ENCODE measurements around the gene KHDC1. TPM values are rescaled to one million over a fixed set of nuclear protein-coding genes. Genes with fewer than 3 reads are reported as not detected.

The KHDC1 gene
- total RNA-seq, 4 donors from 2014 or later = 1.3 to 2.5 (median 1.8) TPM; not detected in 1

GRCh38 chr6:73250016-73250415, 13.0 kb downstream of the KHDC1 start:
- intact Hi-C loops (cut with DNase I) = no loop called here
- H3K27me3 ChIP-seq = no peaks in the 10 kb centered on the region
- no peak overlapping the region for H3K4me3 ChIP-seq
- H3K4me1 ChIP-seq = no peaks in the 10 kb centered on the region
- H3K27ac ChIP-seq (replicated peaks in 1 of 4) = no peak overlapping the region
- no peak for DNase-seq (ENCODE audit: extremely low spot score)
- H3K36me3 ChIP-seq = no peaks in the 10 kb centered on the region
- TF ChIP-seq, protein P1, sequence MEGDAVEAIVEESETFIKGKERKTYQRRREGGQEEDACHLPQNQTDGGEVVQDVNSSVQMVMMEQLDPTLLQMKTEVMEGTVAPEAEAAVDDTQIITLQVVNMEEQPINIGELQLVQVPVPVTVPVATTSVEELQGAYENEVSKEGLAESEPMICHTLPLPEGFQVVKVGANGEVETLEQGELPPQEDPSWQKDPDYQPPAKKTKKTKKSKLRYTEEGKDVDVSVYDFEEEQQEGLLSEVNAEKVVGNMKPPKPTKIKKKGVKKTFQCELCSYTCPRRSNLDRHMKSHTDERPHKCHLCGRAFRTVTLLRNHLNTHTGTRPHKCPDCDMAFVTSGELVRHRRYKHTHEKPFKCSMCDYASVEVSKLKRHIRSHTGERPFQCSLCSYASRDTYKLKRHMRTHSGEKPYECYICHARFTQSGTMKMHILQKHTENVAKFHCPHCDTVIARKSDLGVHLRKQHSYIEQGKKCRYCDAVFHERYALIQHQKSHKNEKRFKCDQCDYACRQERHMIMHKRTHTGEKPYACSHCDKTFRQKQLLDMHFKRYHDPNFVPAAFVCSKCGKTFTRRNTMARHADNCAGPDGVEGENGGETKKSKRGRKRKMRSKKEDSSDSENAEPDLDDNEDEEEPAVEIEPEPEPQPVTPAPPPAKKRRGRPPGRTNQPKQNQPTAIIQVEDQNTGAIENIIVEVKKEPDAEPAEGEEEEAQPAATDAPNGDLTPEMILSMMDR (IDR thresholded peaks at IDR 0.05) = no peak
- TF ChIP-seq EP300 (IDR thresholded peaks at IDR 0.05) (no peak), POLR2AphosphoS5 (IDR thresholded peaks at IDR 0.05) (no peak), POLR2A (IDR thresholded peaks at IDR 0.05; ENCODE audit: low read depth) (no peak)
- H3K9me3 ChIP-seq = no peaks in the 10 kb centered on the region

GRCh38 chr6:73248192-73248903, 14.6 kb downstream of the KHDC1 start:
- Histone ChIP-seq H3K9me3 (no peaks in the 10 kb centered on the region), H3K27me3 (no peaks in the 10 kb centered on the region), H3K4me3 (no peak overlapping the region), H3K36me3 (no peaks in the 10 kb centered on the region), H3K27ac (replicated peaks in 1 of 4) (no peak overlapping the region), H3K4me1 (no peaks in the 10 kb centered on the region)
- intact Hi-C loops (cut with DNase I) = no loop called here
- 76% methylated on average over 5 of the region's 5 CpGs for WGBS
- TF ChIP-seq EP300 (IDR thresholded peaks at IDR 0.05) (no peak), POLR2AphosphoS5 (IDR thresholded peaks at IDR 0.05) (no peak), POLR2A (IDR thresholded peaks at IDR 0.05; ENCODE audit: low read depth) (no peak)
- TF ChIP-seq, protein P1 (IDR thresholded peaks at IDR 0.05) = no peak
- no peak for DNase-seq (ENCODE audit: extremely low spot score)

DNA sequence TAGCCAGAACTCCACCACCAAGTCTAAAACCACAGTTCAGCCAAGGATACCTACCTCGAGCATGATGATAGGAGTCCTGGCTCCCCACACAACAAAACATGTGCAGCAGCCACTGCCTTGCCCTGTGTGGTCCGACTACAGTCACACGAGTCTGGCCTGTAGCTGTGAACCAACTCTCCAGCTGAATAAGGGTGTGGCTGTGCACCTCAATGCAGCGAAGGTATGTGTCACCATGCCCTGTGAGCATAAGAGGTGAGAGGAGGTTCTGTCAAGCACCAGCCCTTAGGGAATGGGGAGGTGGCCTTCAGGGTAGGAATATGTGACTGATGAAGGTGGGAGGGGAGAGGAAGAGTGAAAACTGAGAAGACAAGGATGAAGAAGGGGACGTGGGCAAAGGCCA, 21.0 kb downstream of the KHDC1 start:
- intact Hi-C loops (cut with DNase I) = no loop called here
- Histone ChIP-seq H3K4me1 (peaks cover 0 to 5% (median 0%) of the 10 kb centered on the region in 4 donors), H3K4me3 (no peak overlapping the region), H3K27ac (replicated peaks in 1 of 4) (no peak overlapping the region), H3K9me3 (no peaks in the 10 kb centered on the region), H3K27me3 (no peaks in the 10 kb centered on the region), H3K36me3 (no peaks in the 10 kb centered on the region)
- WGBS = 91% methylated on average over 4 of the region's 5 CpGs
- TF ChIP-seq POLR2AphosphoS5 (IDR thresholded peaks at IDR 0.05) = no peak
- TF ChIP-seq EP300 (IDR thresholded peaks at IDR 0.05) = no peak
- TF ChIP-seq, protein P1 (IDR thresholded peaks at IDR 0.05) = no peak
- TF ChIP-seq POLR2A (IDR thresholded peaks at IDR 0.05; ENCODE audit: low read depth) = no peak
- no peak for DNase-seq (ENCODE audit: extremely low spot score)

DNA sequence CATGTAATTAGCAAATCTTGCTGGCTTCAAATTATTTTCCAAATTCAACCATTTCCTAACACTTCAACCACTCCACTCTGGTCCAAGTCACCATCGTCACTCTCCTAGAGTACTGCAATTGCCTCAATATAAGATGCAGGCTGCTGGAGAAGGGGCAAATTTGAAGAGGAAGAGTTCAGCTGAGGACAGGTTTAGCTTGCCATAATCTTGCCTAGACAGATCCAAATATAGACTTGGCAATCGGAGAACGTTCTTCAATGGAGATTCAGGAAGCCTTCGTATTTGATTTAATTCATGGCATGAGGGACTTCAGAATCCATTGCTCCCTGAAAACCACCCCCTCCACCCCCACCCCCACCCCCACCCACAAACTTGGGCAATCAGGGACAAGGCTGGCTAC, 22.3 kb downstream of the KHDC1 start:
- intact Hi-C loops (cut with DNase I) = no loop called here
- DNase-seq (ENCODE audit: extremely low spot score) = no peak
- no peak overlapping the region for H3K4me3 ChIP-seq
- H3K27me3 ChIP-seq = no peaks in the 10 kb centered on the region
- WGBS = 76% methylated on average over 4 of the region's 4 CpGs
- H3K9me3 ChIP-seq = no peaks in the 10 kb centered on the region
- TF ChIP-seq POLR2AphosphoS5 (IDR thresholded peaks at IDR 0.05) (no peak), POLR2A (IDR thresholded peaks at IDR 0.05; ENCODE audit: low read depth) (no peak), EP300 (IDR thresholded peaks at IDR 0.05) (no peak)
- TF ChIP-seq, protein P1 (IDR thresholded peaks at IDR 0.05) = no peak
- peaks cover 0 to 5% (median 0%) of the 10 kb centered on the region in 4 donors for H3K4me1 ChIP-seq
- H3K27ac ChIP-seq (replicated peaks in 1 of 4) = no peak overlapping the region
- H3K36me3 ChIP-seq = no peaks in the 10 kb centered on the region
